Measurements from ENCODE around the gene CCL13.

The CCL13 gene

DNA sequence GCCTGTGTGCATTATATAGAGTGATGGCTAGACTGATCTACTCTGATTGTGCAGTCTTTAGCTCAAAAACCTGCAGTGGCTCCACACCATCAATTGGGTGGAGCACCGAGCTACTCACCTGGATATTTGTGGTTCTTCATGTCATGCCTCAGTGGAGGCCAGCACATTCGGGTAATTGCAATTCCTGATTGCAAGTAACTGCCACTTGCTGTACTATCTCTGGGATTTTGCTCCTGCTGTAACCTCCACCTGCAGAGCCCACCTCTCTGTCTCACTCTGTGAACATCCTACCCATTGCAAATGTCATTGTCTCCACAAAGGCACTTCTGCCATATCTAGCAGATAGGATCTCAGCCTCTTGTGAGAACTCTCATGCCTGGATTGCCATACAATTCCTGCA is 8.5 kb downstream of the CCL13 start:
- DNase-seq = no peak

DNA sequence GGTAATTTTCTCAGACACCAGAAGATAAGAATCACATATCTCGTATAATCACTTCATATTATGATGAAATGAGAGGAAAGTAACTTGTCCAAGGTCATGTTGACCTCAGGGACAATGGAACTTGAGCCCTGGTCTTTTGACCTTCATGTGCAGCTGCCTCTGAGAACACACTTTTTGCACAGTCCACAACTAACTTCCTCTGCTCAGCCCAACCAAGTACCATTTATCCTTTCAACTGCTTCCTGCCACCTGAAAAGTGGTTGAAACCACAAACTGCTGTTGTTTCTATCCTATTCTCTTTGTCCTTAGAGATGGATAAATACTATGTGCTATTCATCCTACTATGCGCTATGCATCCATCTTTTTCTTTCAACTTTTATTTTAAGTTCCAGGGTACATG is 9.1 kb downstream of the CCL13 start:
- no peak for DNase-seq

DNA sequence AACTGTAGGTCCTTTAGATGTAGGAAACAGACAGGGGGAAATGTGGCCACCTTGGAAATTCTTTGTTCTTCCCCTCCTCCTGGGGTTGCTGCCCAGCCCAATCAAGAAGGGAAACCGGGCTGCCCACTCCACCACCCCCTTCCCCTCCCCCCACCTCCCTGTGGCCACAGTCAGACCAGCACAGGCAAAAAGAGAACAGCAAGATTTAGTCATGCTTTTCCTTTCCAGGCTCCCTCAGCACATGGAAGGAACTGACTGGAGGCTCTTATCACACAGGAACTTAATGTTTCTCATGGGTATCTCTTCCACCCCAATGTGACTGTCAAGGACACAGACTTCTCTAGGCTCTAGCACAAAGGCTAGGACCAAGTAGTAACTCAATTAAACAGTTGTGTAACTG is 9.7 kb downstream of the CCL13 start:
- no peak for DNase-seq

DNA sequence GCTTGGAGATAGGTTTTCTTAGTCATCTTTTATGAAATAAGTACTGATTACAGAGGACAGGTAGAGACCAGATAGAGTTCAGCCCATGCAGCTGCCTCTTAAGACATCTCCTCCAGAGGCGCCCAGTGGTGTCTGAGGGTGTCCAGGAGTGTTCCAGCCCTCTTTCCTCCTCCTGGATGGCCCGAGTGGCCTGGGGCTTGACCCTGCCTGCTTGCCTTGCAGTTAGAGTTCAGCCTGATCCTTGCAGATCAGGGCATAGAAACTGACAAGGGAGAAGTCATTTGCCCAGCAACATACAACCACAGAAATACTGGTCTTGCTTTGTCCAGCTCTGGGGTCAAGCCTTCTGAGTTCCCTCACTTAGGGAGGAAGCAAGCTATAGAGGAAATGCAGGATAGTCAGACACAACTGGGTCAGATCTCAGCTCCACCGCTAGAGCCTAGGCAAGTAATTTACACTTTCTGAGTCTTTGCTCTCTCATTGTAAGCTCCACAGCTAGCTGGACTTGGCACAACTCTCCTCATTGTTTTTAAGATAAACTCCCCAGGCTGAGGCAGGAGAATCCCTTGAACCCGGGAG is 10.3 kb downstream of the CCL13 start:
- no peak for DNase-seq

- no peak for DNase-seq
These were observed 11.4 kb downstream of the CCL13 start for GRCh38 chr17:34367486-34368195.

GRCh38 chr17:34368196-34368945 is 12.1 kb downstream of the CCL13 start:
- no peak for DNase-seq

DNA sequence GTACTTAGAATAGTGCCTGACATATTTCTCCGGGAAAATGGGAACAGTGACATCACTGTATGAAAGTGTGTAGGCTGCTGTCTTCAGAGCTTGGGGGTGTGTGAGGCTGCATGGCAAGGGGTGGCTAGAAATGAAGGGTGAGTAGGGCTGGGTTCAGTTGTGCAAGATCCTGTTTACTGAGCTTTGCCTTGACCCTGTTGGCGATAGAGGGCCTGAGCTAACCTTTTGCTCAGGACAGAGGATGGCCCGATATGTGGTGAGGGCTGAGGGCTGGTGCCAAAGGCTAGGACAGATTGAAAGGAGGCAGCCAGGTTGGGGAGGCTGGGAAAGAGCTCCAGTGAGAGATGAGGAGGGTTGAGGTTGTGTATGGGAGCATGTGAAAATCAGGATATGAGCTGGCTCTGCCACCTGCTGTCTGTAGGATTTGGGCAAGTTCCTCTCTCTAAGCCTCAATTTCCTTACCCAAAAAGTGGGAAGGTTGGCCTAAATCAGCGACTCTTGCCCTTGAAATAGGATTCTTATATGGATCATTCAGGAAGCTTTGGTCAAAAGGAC is 12.7 kb downstream of the CCL13 start:
- DNase-seq = no peak

GRCh38 chr17:34369571-34369970 is 13.3 kb downstream of the CCL13 start:
- DNase-seq = no peak

DNA sequence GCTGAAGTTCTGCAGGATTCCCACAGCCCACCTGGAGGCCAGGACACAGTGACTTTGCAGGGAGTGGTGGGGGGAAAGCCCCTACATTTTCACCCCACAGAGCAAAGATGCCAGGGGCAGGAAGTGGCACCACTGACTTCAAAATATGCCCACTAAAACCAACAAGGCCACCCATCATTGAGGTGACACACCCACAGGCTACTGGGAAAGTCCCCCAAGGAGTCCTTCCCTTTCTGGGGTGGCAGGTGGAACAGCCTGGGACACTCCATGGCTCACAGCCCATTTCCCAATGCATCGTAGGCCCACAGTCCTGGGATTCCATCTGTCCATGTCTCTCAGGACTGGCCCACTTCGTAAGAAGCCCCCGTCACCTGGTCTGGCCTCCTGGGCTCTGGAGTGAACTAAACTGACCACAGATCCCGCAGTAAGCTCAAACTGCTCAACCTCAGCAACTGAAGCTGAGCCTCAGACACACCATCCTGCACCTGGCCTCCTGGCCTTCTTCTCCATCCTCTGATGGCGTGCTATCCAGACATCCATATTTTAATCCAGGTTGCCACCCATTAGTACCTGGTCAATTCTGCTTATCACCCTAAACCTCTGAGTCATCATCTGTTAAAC is 14.2 kb downstream of the CCL13 start:
- DNase-seq = no peak

DNA sequence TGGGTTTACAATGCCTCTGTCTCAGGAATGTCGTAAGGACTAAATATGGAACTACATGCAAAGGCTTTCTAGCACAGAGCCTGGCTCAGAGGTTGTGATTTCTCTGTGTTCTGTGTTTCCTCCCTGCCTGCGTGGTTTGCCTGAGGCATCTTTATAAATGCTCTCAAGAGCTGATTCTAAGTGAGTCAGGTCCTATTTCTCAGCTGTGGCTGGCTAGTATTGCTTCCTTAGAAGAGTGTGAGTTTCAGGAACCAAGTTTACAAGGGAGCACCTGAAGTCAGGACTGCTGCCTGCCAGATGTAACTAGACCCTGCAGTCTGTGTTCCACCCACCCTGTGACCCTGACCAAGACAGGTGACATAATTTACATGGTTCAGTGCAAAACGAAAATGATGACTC is 14.7 kb downstream of the CCL13 start:
- no peak for DNase-seq

DNA sequence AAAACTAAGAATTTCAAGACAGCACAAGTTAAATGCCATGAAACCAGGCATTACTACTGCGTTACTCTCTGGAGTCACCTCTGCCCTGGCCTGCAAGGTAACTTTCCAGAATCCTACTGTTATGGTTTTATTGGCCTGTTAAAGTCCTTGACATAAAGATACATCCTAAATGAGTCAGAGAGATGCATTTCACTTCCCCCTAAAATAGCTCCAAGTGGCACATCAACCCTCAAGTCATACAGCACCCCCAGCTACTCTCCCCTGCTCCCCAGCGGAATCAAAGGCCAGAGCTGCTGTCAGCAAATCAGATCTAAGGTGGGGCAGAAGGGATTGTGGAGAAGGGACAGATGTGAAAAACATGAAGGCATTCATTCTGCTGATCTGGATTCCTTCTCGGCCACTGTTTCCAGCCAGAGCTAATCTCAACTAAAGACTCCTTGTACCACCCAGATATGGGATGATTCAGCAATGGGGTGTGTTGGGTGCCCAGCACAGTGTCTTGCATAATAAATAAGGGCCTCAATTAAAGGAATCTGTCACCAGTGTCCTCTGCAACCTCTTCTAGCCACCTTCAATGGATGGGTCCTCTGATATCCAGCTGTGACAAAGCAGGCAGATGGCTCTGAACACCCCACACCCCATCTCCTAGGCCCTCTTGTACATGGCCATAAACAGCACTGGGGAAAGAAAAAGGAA is 15.3 kb downstream of the CCL13 start:
- DNase-seq = no peak

DNA sequence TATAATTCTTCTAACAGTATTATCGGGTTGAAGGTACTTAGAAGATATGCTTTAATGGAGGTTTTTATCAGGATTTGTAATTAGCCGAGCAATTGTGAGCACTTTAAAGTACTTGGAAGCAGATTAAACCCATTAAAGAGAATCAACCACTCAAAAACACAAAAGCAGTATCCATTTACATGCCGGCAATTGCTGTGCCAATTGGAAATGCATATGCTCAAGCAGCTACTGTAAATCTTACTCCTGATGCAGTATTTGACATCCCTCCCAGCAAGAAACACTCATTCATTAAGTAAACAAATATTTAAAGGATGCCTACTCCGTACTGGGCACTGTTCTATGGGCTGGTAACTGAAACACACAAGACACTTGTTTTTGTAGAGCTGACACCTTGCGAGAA is 18.2 kb downstream of the CCL13 start:
- DNase-seq = no peak

- DNase-seq = no peak
These were observed 19.2 kb downstream of the CCL13 start for GRCh38 chr17:34375426-34375997.

DNA sequence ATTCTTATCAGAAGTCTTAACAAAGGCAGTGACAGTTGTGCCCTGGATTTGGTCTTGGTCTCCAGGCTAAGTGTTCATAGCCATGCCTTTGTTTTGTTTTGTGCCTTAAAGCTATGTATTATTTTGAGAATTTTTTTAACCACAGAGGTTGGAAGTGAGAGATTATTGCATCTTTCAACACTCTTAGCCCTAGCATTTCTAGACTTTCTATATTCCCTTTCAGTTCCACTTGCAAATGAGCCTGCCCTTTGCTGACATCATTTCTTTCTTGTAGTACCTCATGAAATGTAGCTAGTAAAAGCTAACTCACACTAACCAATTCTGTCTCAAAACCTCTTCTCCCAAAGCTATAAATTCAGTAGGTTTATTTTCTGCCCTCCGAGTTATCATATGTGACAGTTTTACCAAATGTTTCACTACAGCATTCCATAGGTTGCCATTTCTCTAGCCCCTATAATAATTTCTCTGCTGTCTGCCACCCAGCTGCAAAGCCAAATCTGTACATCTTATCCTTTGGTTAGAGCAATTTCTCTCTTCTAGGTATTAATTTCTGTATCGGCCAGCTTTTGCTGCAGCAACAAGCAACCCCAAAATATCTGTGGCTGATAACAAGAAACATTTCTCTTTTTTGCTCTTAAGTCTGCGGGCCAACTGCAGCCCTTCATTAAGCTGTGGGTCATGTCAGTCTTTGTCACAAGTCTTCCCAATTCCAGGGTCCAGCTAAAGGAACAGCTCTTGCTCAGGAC is 21.0 kb downstream of the CCL13 start:
- DNase-seq = no peak

DNA sequence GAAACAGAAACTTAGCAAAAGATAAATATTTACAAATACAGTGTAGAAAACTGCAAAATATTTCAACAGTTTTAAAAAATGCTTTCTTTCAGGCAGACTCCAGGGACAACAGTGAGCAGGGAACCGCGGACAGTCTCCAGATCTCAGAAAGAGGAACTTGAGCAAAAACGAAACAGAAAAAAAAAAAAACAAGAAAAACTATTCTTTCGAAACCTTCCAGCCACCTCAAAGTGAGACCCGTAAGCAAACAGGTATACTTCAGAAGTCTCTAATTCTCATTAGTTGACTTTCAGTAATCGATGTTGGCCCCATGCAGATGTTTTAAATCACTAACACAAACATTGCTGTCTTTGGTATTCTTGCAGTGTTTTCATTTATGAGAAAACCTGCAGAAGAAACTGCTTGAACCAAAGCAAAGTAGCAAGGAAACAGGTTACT is 22.4 kb downstream of the CCL13 start:
- no peak for DNase-seq

GRCh38 chr17:34379868-34380267 is 23.6 kb downstream of the CCL13 start:
- DNase-seq = no peak

GRCh38 chr17:34382621-34383124 is 26.4 kb downstream of the CCL13 start:
- DNase-seq = no peak

DNA sequence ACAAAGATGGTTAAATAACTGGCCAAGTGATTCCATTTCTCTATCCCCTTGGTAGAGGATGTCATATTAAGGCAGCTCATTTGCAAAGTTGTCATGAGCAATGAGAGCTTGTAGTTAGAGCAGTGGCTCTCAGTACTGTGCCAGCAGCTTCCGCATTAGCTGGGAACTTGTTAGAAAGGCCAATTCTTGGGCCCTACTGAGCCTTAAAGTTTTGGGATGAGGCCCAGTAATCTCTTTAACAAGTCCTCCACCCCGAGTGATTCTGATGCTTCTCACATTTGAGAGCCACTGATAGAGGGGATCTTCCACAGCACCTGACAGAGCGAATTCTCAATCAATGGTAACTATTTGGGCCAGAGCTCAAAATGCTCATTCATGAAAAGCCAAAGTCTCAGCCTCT is 26.9 kb downstream of the CCL13 start:
- no peak for DNase-seq

DNA sequence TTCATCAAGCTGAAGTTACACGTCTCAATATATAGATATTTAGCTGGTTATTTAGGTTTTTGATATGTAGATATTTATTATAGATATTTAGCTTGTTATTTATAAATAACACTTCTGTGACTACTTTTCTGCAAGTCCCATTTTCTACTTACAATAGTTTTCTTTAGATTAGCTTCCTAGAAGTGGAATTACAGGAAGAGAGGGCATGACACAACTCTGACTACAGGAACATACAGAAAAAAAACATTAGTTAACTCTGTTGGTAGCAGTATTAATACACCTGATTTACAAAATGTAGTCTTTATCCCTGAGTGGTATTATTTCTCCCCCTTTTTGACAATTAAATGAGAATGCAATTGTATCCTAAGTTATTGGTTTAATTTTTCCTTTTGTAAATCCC is 28.0 kb downstream of the CCL13 start:
- DNase-seq = no peak

- no peak for DNase-seq
These were observed 28.7 kb downstream of the CCL13 start for GRCh38 chr17:34384822-34385605.

DNA sequence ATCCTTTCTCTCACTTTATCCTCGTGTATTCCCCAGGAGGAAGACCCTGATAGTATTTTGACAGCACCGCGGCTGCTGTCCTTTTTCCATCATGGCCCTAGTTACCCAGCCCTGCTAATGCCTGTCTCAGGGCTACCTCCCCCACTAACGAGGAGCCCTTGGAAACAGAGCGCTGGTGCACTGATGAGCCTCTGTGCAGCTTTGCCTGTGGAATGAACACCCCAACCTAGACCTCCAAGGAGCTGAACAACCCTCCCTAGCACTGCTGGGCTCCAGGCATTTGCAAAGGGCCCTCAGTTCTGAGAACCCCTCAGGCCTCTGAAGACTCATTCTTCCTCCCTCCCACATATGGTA is 30.0 kb downstream of the CCL13 start:
- DNase-seq = no peak
